ENCODE results near the gene MLYCD.

Gene MLYCD

GRCh38 chr16:83932955-83933673, 34.2 kb downstream of the MLYCD start:
- Histone ChIP-seq H3K9ac (ENCODE audit: low read length) (no peak overlapping the region), H3K79me2 (ENCODE audit: low read length) (no peaks in the 10 kb centered on the region), H3K4me1 (ENCODE audit: low read length) (no peaks in the 10 kb centered on the region), H3K4me2 (ENCODE audit: low read depth, low read length) (no peak overlapping the region), H3K27ac (ENCODE audit: low read length) (no peak overlapping the region), H3K9me3 (replicated peaks; ENCODE audit: insufficient read depth, low read length) (no peaks in the 10 kb centered on the region), H3K27me3 (replicated peaks; ENCODE audit: insufficient read depth, low read length) (no peaks in the 10 kb centered on the region; the same call in 1 of the 2 replicates), H4K20me1 (ENCODE audit: insufficient read depth, low read length) (no peaks in the 10 kb centered on the region), H3F3A (ENCODE audit: insufficient read depth, low read length) (no peaks in the 10 kb centered on the region), H3K9me2 (replicated peaks; ENCODE audit: insufficient read depth, low read length) (no peaks in the 10 kb centered on the region), H2AFZ (ENCODE audit: low read length) (no peak overlapping the region), H3K4me3 (ENCODE audit: low read length) (no peak overlapping the region), H3K36me3 (replicated peaks; ENCODE audit: insufficient read depth, low read length) (no peaks in the 10 kb centered on the region)
- DNase-seq = no peak
- TF ChIP-seq EZH2phosphoT487 (IDR thresholded peaks at IDR 0.05; ENCODE audit: low read length) (no peak), CTCF (IDR thresholded peaks at IDR 0.05; ENCODE audit: low read length) (no peak), EZH2 (optimal IDR thresholded peaks at IDR 0.05; ENCODE audit: low read depth, low read length) (no peak)

GRCh38 chr16:83933885-83934683, 35.2 kb downstream of the MLYCD start:
- no peaks in the 10 kb centered on the region for H3K9me3 ChIP-seq (replicated peaks; ENCODE audit: insufficient read depth, low read length)
- TF ChIP-seq CTCF (IDR thresholded peaks at IDR 0.05; ENCODE audit: low read length) (no peak), EZH2 (optimal IDR thresholded peaks at IDR 0.05; ENCODE audit: low read depth, low read length) (no peak), EZH2phosphoT487 (IDR thresholded peaks at IDR 0.05; ENCODE audit: low read length) (no peak)
- no peaks in the 10 kb centered on the region for H3K9me2 ChIP-seq (replicated peaks; ENCODE audit: insufficient read depth, low read length)
- no peaks in the 10 kb centered on the region for H3K4me1 ChIP-seq (ENCODE audit: low read length)
- no peak overlapping the region for H3K9ac ChIP-seq (ENCODE audit: low read length)
- H4K20me1 ChIP-seq (ENCODE audit: insufficient read depth, low read length) = no peaks in the 10 kb centered on the region
- no peak overlapping the region for H3K27ac ChIP-seq (ENCODE audit: low read length)
- H3K4me2 ChIP-seq (ENCODE audit: low read depth, low read length) = no peak overlapping the region
- no peak overlapping the region for H3K4me3 ChIP-seq (ENCODE audit: low read length)
- no peaks in the 10 kb centered on the region for H3K79me2 ChIP-seq (ENCODE audit: low read length)
- no peaks in the 10 kb centered on the region for H3F3A ChIP-seq (ENCODE audit: insufficient read depth, low read length)
- no peaks in the 10 kb centered on the region for H3K36me3 ChIP-seq (replicated peaks; ENCODE audit: insufficient read depth, low read length)
- DNase-seq = no peak
- H2AFZ ChIP-seq (ENCODE audit: low read length) = no peak overlapping the region
- H3K27me3 ChIP-seq (replicated peaks; ENCODE audit: insufficient read depth, low read length) = no peaks in the 10 kb centered on the region; the same call in 1 of the 2 replicates

DNA sequence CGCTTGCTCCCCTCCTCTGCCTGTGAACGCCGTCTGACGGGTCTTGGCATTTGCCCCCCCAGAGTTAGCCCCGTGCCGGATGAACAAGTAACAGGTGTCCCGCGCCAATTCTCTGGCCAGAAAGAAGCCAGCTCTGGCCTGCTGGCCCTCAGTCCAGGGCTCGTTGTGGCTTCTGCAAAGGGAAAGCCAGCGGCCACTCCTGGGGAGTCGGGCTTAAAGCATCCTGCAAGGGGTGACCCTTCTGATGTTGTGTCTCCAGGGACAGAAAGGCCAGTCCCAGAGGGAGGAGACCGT, 35.7 kb downstream of the MLYCD start:
- no peaks in the 10 kb centered on the region for H3K4me1 ChIP-seq (ENCODE audit: low read length)
- no peak overlapping the region for H2AFZ ChIP-seq (ENCODE audit: low read length)
- no peak for DNase-seq
- no peaks in the 10 kb centered on the region for H3K9me2 ChIP-seq (replicated peaks; ENCODE audit: insufficient read depth, low read length)
- TF ChIP-seq EZH2phosphoT487 (IDR thresholded peaks at IDR 0.05; ENCODE audit: low read length) = no peak
- TF ChIP-seq CTCF (IDR thresholded peaks at IDR 0.05; ENCODE audit: low read length) = no peak
- TF ChIP-seq EZH2 (optimal IDR thresholded peaks at IDR 0.05; ENCODE audit: low read depth, low read length) = no peak
- no peaks in the 10 kb centered on the region for H4K20me1 ChIP-seq (ENCODE audit: insufficient read depth, low read length)
- H3K27ac ChIP-seq (ENCODE audit: low read length) = no peak overlapping the region
- H3K79me2 ChIP-seq (ENCODE audit: low read length) = no peaks in the 10 kb centered on the region
- H3K27me3 ChIP-seq (replicated peaks; ENCODE audit: insufficient read depth, low read length) = no peaks in the 10 kb centered on the region; the same call in 1 of the 2 replicates
- no peaks in the 10 kb centered on the region for H3K36me3 ChIP-seq (replicated peaks; ENCODE audit: insufficient read depth, low read length)
- no peaks in the 10 kb centered on the region for H3K9me3 ChIP-seq (replicated peaks; ENCODE audit: insufficient read depth, low read length)
- H3K4me2 ChIP-seq (ENCODE audit: low read depth, low read length) = no peak overlapping the region
- H3K4me3 ChIP-seq (ENCODE audit: low read length) = no peak overlapping the region
- no peak overlapping the region for H3K9ac ChIP-seq (ENCODE audit: low read length)
- no peaks in the 10 kb centered on the region for H3F3A ChIP-seq (ENCODE audit: insufficient read depth, low read length)

All from MM.1S (cell line).